NB4 (cell line): ENCODE results near the gene RNF44.

ENCODE experiments used
- DNase-seq: peaks from one replicate; pipeline ENCODE4 v3.0.0; 2010; ENCODE audit warnings: low read depth
- H3K4me3 ChIP-seq: one replicate; pipeline ENCODE4 v1.5.1; 2011; ENCODE audit warnings: mild to moderate bottlenecking, low read depth, low read length, moderate library complexity
- MYC ChIP-seq: IDR thresholded peaks from 2 replicates; pipeline ENCODE4 v1.6.1; 2011; ENCODE audit warnings: low read depth, low read length
- POLR2A ChIP-seq: IDR thresholded peaks from 2 replicates; pipeline ENCODE4 v1.6.1; 2011; ENCODE audit warnings: mild to moderate bottlenecking; ENCODE audit not compliant: insufficient read length; ENCODE audit errors: extremely low read depth
- TF ChIP-seq, protein P1 (sequence below): IDR thresholded peaks from one replicate; pipeline ENCODE4 v1.5.1; 2012; ENCODE audit warnings: low read depth, low read length
- TF ChIP-seq, protein P2 (sequence below): IDR thresholded peaks from 2 replicates; pipeline ENCODE4 v1.6.1; 2011; ENCODE audit warnings: low read depth, low read length

RNF44 gene

DNA sequence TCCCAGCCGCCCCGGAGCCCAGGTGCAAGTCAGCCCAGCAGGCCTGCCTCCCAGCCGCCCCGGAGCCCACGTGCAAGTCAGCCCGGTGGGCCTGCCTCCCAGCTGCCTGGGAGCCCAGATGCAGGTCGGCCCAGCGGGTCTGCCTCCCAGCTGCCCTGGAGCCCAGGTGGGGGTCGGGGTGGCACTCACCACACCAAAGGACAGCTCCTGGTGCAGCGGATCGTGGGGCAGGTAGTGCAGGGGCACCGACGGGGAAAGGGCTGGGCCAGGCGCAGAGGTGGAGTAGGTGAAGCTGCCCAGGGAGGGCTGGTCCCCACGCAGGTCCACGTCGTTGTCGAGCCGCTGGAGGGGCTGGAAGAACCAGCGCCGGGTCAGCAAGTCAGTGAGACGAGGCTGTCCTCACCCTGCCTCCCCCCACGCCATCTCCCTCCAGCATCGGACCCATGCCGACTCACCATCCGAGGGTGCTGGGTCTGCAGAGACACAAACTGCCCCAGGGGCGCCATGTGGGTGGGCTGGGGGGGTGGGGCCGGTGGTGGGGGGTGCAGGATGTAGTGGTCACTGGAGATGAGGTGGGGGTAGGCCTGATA lies 6.7 kb downstream of the RNF44 start:
- no peak overlapping the region for H3K4me3 ChIP-seq
- no peak for DNase-seq
- TF ChIP-seq, protein P1, sequence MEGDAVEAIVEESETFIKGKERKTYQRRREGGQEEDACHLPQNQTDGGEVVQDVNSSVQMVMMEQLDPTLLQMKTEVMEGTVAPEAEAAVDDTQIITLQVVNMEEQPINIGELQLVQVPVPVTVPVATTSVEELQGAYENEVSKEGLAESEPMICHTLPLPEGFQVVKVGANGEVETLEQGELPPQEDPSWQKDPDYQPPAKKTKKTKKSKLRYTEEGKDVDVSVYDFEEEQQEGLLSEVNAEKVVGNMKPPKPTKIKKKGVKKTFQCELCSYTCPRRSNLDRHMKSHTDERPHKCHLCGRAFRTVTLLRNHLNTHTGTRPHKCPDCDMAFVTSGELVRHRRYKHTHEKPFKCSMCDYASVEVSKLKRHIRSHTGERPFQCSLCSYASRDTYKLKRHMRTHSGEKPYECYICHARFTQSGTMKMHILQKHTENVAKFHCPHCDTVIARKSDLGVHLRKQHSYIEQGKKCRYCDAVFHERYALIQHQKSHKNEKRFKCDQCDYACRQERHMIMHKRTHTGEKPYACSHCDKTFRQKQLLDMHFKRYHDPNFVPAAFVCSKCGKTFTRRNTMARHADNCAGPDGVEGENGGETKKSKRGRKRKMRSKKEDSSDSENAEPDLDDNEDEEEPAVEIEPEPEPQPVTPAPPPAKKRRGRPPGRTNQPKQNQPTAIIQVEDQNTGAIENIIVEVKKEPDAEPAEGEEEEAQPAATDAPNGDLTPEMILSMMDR = no peak

DNA sequence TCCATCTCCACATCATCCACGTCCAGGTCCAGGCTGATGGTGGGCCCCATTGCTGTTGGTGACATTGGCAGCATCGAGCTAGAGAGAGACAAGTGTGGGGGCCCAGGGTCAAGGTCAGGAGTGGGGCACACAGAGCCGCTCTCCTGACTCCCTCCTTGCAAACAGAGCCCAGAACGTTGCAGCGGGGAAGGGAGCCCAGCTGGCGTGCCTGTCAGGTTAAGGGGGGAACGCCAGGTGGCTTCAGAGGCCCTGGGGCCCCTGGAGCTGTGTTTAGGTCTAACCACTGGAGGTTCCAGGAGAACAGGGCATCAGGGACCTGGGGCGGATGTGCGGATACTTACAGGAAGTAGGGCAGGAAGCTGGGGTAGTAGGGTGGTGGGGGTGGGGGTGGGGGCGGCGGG lies 7.5 kb downstream of the RNF44 start:
- DNase-seq = no peak
- no peak overlapping the region for H3K4me3 ChIP-seq
- TF ChIP-seq POLR2A = no peak
- TF ChIP-seq, protein P1 = no peak
- TF ChIP-seq MYC = no peak
- TF ChIP-seq, protein P2, sequence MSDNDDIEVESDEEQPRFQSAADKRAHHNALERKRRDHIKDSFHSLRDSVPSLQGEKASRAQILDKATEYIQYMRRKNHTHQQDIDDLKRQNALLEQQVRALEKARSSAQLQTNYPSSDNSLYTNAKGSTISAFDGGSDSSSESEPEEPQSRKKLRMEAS = no peak

DNA sequence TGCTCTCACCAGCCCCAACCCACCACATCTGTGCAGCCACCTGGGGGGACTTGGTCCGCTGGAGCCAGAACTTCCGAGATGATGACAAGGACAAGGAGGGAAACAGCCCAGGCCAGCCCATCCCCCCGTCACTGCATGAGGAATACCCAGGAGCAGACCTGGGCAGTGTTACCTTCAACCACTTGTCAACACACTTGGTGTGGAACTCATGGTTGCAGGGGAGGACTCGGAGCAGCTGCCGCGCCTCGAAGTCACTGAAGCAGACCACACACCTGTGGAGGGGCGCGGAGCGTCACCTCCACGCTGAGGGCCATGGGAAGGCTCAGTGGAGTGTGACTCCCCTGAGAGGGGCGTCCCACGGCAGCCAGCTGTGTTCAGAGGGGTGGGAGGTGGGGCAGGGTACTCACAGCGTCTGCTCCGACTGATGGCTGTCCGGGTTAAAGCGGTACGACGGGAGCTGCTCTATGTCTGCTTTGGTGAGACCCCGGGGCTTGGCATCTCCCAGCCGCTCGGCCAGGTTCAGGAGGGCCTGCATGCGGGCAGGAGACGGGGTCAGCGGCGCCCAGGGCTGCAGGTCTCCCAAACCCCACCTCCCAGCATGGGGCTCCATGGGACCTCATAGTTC lies 8.0 kb downstream of the RNF44 start:
- no peak for DNase-seq
- H3K4me3 ChIP-seq = no peak overlapping the region
- TF ChIP-seq, protein P1 = no peak
- TF ChIP-seq POLR2A (no peak), MYC (no peak)
- TF ChIP-seq, protein P2 = no peak

DNA sequence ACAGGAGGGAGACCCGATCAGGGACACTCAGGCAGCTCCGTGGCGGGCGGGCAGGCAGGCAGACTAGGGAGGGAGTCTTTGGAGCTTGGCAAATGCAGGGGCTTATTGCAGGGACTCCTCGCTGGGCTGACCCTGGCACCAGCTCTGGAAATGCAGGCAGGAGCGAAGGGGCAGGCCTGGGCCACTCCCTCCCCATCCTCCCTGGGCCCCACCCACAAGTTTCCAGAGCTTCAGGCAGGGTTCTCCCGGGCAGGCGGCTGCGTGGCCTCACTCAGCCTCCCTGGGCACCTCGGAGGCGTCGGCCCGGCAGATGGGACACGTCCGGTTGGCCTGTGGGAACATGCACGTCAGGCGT lies 8.5 kb downstream of the RNF44 start:
- DNase-seq = no peak
- no peak overlapping the region for H3K4me3 ChIP-seq
- TF ChIP-seq, protein P2 = no peak
- no peak for TF ChIP-seq MYC
- TF ChIP-seq POLR2A = no peak
- TF ChIP-seq, protein P1 = no peak

DNA sequence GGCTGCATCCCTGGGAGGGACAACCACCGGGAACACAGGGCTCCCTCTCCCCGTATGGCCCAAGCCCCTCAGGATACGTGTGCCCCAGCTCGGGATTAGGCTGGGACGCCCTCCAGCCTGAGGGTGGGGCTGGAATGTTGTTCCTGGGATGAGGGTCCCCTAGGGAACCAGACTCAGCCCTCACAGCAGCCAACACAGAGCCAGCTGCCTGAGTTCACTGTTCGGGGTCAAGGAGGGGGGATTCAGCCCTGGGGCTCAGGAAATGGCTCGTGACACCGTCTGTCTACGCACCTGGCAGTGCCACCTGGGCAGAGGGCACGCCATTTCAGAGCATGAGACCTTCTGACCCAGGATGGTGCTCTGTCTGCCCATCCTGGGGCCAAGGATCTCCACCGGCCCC lies 8.9 kb downstream of the RNF44 start:
- no peak overlapping the region for H3K4me3 ChIP-seq
- DNase-seq = no peak
- no peak for TF ChIP-seq MYC
- TF ChIP-seq POLR2A = no peak
- TF ChIP-seq, protein P2 = no peak
- TF ChIP-seq, protein P1 = no peak
